ENCODE results near the gene ARHGAP19.

Gene ARHGAP19

GRCh38 chr10:97307866-97308780 lies 15.7 kb upstream of the ARHGAP19 start:
- TF ChIP-seq CTCF (conservative IDR thresholded peaks at IDR 0.05): no peak
- TF ChIP-seq ZFX (IDR thresholded peaks at IDR 0.05): no peak
- no peak overlapping the region for H3K27ac ChIP-seq

GRCh38 chr10:97307441-97307840 lies 15.0 kb upstream of the ARHGAP19 start:
- H3K27ac ChIP-seq: no peak overlapping the region
- TF ChIP-seq CTCF (conservative IDR thresholded peaks at IDR 0.05) (no peak), ZFX (IDR thresholded peaks at IDR 0.05) (no peak)

GRCh38 chr10:97302088-97302791 lies 9.8 kb upstream of the ARHGAP19 start:
- TF ChIP-seq ZFX (IDR thresholded peaks at IDR 0.05) (no peak), CTCF (conservative IDR thresholded peaks at IDR 0.05) (no peak)
- no peak overlapping the region for H3K27ac ChIP-seq

- no peak overlapping the region for H3K27ac ChIP-seq
- no peak for TF ChIP-seq CTCF (conservative IDR thresholded peaks at IDR 0.05)
- TF ChIP-seq ZFX (IDR thresholded peaks at IDR 0.05): no peak
These were observed 8.5 kb upstream of the ARHGAP19 start for GRCh38 chr10:97300980-97301379.

- H3K27ac ChIP-seq: no peak overlapping the region
- TF ChIP-seq CTCF (conservative IDR thresholded peaks at IDR 0.05) (no peak), ZFX (IDR thresholded peaks at IDR 0.05) (no peak)
These were observed 5.8 kb upstream of the ARHGAP19 start for GRCh38 chr10:97298223-97298571.

- no peak for TF ChIP-seq CTCF (conservative IDR thresholded peaks at IDR 0.05)
- no peak for TF ChIP-seq ZFX (IDR thresholded peaks at IDR 0.05)
- H3K27ac ChIP-seq: no peak overlapping the region
These were observed 5.3 kb upstream of the ARHGAP19 start for GRCh38 chr10:97297556-97298222.

- no peak overlapping the region; the same call in 1 of the 2 replicates for H3K27ac ChIP-seq
- no peak for TF ChIP-seq ZFX (IDR thresholded peaks at IDR 0.05)
- TF ChIP-seq CTCF (conservative IDR thresholded peaks at IDR 0.05): no peak
These were observed 393 bp upstream of the ARHGAP19 start for GRCh38 chr10:97292862-97293198.
